Measurements from ENCODE around the gene ITFG2.

- TF ChIP-seq YY1 (IDR thresholded peaks at IDR 0.05; ENCODE audit: low read depth) (no peak), FOXM1 (IDR thresholded peaks at IDR 0.05; ENCODE audit: borderline replicate concordance, low read depth) (no peak), EGR1 (IDR thresholded peaks at IDR 0.05) (no peak), EP300 (IDR thresholded peaks at IDR 0.05; ENCODE audit: borderline replicate concordance) (no peak), NFIC (IDR thresholded peaks at IDR 0.05) (no peak), TCF12 (IDR thresholded peaks at IDR 0.05; ENCODE audit: low read depth) (no peak), REST (IDR thresholded peaks at IDR 0.05; ENCODE audit: low read depth) (no peak), CEBPB (IDR thresholded peaks at IDR 0.05) (no peak), MAX (IDR thresholded peaks at IDR 0.05) (no peak)
These were observed 47.4 kb upstream of the ITFG2 start for GRCh38 chr12:2765052-2765451.
